DLD1 (cell line): ENCODE results near the gene TRMT44.

Source experiments
- in situ Hi-C: cut with HindIII; loops from 2 replicates; pipeline ENCODE4 v1.10.0; 2017; ENCODE audit warnings: low sequenced_read_pairs

Gene TRMT44

GRCh38 chr4:8525383-8526120 is 85.0 kb downstream of the TRMT44 start:
- in situ Hi-C loops, result no loop called here
